Endothelial cell of umbilical vein (primary cell): ENCODE measurements around the gene CUBN. TPM values are rescaled to one million over a fixed set of nuclear protein-coding genes. Genes with fewer than 3 reads are reported as not detected.

Experiments
- BruUV-seq: library from RNA; stranded (reverse); fragments of 400-500 nt; replicated peaks from 2 replicates; lab custom pipeline; 2021; lab: Mats Ljungman, UMichigan
- CTCF ChIA-PET: fragments of 300-600, 350-600 bp; sonication (Branson Sonifier 250); formaldehyde crosslinking; loops from one replicate; lab custom pipeline; 2021; ENCODE audit warnings: antibody characterized with exemption, inconsistent platforms; lab: Charles Lee
- POLR2A ChIA-PET: fragments of 300-600, 350-600 bp; sonication (Branson Sonifier 250); formaldehyde crosslinking; loops from one replicate; lab custom pipeline; 2021; ENCODE audit warnings: antibody characterized with exemption, inconsistent platforms; lab: Charles Lee
- DNase-seq: peaks from one replicate; pipeline ENCODE4 v3.0.0-alpha.2; 2011; ENCODE audit warnings: low read depth, low spot score
- FAIRE-seq: peaks from 2 replicates; lab custom pipeline; 2011; peaks lifted over from hg19 to GRCh38; lab: Jason Lieb, UNC
- H2AFZ ChIP-seq: 2 replicates; pipeline ENCODE4 v1.6.0; 2012; ENCODE audit warnings: low read depth, low read length, control low read depth, inconsistent platforms
- H3K27ac ChIP-seq: 2 replicates; pipeline ENCODE4 v1.5.1; 2011; ENCODE audit warnings: low read depth, mild to moderate bottlenecking, control low read depth, low read length, moderate library complexity; ENCODE audit not compliant: insufficient read depth
- H3K27me3 ChIP-seq, 2 experiments: 2 replicates each; pipeline versions ENCODE4 v1.6.0 to v1.6.1; 2011; ENCODE audit warnings: low read length in 2 of 2, mixed read lengths in 1 of 2; ENCODE audit not compliant: control insufficient read depth in 2 of 2, insufficient read depth in 2 of 2
- H3K36me3 ChIP-seq, 2 experiments: 2 replicates in 1 of 2; 3 replicates in 1 of 2; pipeline ENCODE4 v1.5.1; 2011; ENCODE audit warnings: low read length in 2 of 2, mild to moderate bottlenecking in 1 of 2, moderate library complexity in 1 of 2; ENCODE audit not compliant: control insufficient read depth in 2 of 2, insufficient read depth in 2 of 2; ENCODE audit errors: extremely low read depth in 1 of 2
- H3K4me1 ChIP-seq: 3 replicates; pipeline ENCODE4 v1.5.1; 2011; ENCODE audit warnings: mild to moderate bottlenecking, low read length; ENCODE audit not compliant: control insufficient read depth, insufficient read depth; ENCODE audit errors: extremely low read depth
- H3K4me2 ChIP-seq: 2 replicates; pipeline ENCODE4 v1.6.1; 2011; ENCODE audit warnings: low read length, control low read depth, mixed read lengths; ENCODE audit not compliant: insufficient read depth
- H3K4me3 ChIP-seq, 3 experiments: fragments of 200-600 bp in 1 of 3; sonication (generic), shearing (Covaris generic) in 1 of 3; replicated peaks in 1 of 3; 2 replicates each; pipeline ENCODE4 v1.5.1; 2011 to 2016; ENCODE audit warnings: control low read depth in 3 of 3, low read length in 3 of 3, mild to moderate bottlenecking in 2 of 3, inconsistent platforms in 1 of 3, low read depth in 1 of 3, moderate library complexity in 1 of 3; ENCODE audit not compliant: insufficient read depth in 1 of 3
- H3K79me2 ChIP-seq: 2 replicates; pipeline ENCODE4 v1.6.0; 2012; ENCODE audit warnings: low read length, inconsistent platforms; ENCODE audit not compliant: control insufficient read depth, insufficient read depth
- H3K9ac ChIP-seq: replicated peaks from 2 replicates; pipeline ENCODE3; 2011; ENCODE audit warnings: low read length, control low read depth; ENCODE audit not compliant: insufficient read depth; ENCODE audit errors: extremely low read depth
- H3K9me1 ChIP-seq: replicated peaks from 3 replicates; pipeline ENCODE4 v1.6.0; 2011; ENCODE audit warnings: mild to moderate bottlenecking, low read length; ENCODE audit not compliant: control insufficient read depth, insufficient read depth; ENCODE audit errors: extremely low read depth
- H3K9me3 ChIP-seq: replicated peaks from 2 replicates; pipeline ENCODE4 v1.5.1; 2012; ENCODE audit warnings: low read length, inconsistent platforms; ENCODE audit not compliant: control insufficient read depth, insufficient read depth
- H4K20me1 ChIP-seq: replicated peaks from 2 replicates; pipeline ENCODE3; 2011; ENCODE audit warnings: mild to moderate bottlenecking, low read length; ENCODE audit not compliant: control insufficient read depth, insufficient read depth; ENCODE audit errors: extremely low read depth
- CTCF ChIP-seq, 2 donors: IDR thresholded peaks; 1 replicate in 1 of 2; 2 replicates in 1 of 2; pipeline ENCODE4 v1.5.1; 2011; ENCODE audit warnings: low read length in 2 of 2, mild to moderate bottlenecking in 2 of 2, moderate library complexity in 2 of 2, control low read depth in 1 of 2, inconsistent platforms in 1 of 2, low read depth in 1 of 2; ENCODE audit not compliant: insufficient read depth in 1 of 2; ENCODE audit errors: extremely low read depth in 1 of 2
- EZH2 ChIP-seq: IDR thresholded peaks from 2 replicates; pipeline ENCODE4 v1.6.1; 2012; ENCODE audit warnings: borderline replicate concordance, low read depth, mild to moderate bottlenecking, moderate library complexity, low read length, inconsistent platforms; ENCODE audit not compliant: severe bottlenecking
- FOS ChIP-seq: IDR thresholded peaks from 2 replicates; pipeline ENCODE4 v1.6.1; 2011; ENCODE audit warnings: mild to moderate bottlenecking, low read length, moderate library complexity, borderline replicate concordance; ENCODE audit not compliant: insufficient read depth
- GATA2 ChIP-seq: IDR thresholded peaks from 2 replicates; pipeline ENCODE4 v1.7.0; 2011; ENCODE audit warnings: low read depth, mild to moderate bottlenecking, moderate library complexity, mixed read lengths, low read length; ENCODE audit not compliant: insufficient read length, insufficient read depth
- JUN ChIP-seq: IDR thresholded peaks from 2 replicates; pipeline ENCODE4 v1.6.1; 2011; ENCODE audit warnings: borderline replicate concordance, low read depth; ENCODE audit not compliant: insufficient read length, insufficient read depth
- MAX ChIP-seq: IDR thresholded peaks from 2 replicates; pipeline ENCODE4 v1.6.1; 2011; ENCODE audit not compliant: insufficient read depth, insufficient read length
- MYC ChIP-seq: IDR thresholded peaks from one replicate; pipeline ENCODE4 v1.6.1; 2011; ENCODE audit warnings: mild to moderate bottlenecking, low read depth, low read length
- POLR2A ChIP-seq: IDR thresholded peaks from 2 replicates; pipeline ENCODE4 v1.6.1; 2012; ENCODE audit warnings: low read depth, mild to moderate bottlenecking, control low read depth, low read length
- POLR2AphosphoS5 ChIP-seq: IDR thresholded peaks from 2 replicates; pipeline ENCODE4 v1.6.1; 2012; ENCODE audit warnings: low read depth, mild to moderate bottlenecking, control low read depth, low read length, moderate library complexity; ENCODE audit not compliant: insufficient read depth
- dilution Hi-C: fragments of 300-500 bp; cut with MboI; formaldehyde crosslinking; loops from one replicate; pipeline ENCODE4 v1.15.0; 2019; ENCODE audit warnings: low sequenced_read_pairs; ENCODE audit not compliant: extremely low pct_ligation_motif_present
- intact Hi-C: fragments of 100-400 bp; cut with micrococcal nuclease; formaldehyde crosslinking; loops from one replicate; pipeline ENCODE4 v1.10.0; 2022
- polyA plus RNA-seq, 4 experiments: library from polyadenylated mRNA; depleted of rRNA in 3 of 4; stranded (reverse) in 3 of 4; unstranded in 1 of 4; fragments of >200 nt; gene quantifications; 2 replicates each; pipeline versions ENCODE4 v1.2.1 to v1.2.3, GENCODE V29; 2011 to 2012; ENCODE audit warnings: missing spikeins in 1 of 4
- total RNA-seq: library from RNA; stranded (reverse); gene quantifications from 2 replicates; pipeline ENCODE4 v1.2.3, GENCODE V29; 2021

CUBN gene
- total and polyA plus RNA-seq, 2 donors (not counting 3 experiments of a cell fraction or from before 2014, with no cell fraction given): 2.7 to 4.6 TPM

DNA sequence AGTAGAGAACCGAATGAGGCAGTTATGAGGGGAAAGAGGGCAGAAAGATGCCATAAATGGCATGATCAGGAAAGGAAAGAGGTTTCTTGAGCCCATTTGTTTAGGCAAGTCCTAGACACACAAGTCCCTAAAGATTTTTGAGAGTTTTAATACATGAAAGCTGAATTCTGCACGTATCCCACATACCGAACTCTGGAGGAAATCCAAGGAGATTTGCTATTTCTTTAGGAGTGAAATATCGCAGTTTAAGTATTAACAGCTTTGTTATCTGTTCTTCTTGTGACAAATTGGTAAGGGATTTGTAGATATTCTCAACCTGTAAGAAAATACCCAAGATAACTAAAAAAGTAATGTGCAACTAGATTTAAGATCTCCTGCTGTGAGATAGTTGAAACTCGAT is 23.7 kb upstream of the CUBN start:
- no peak for TF ChIP-seq POLR2A
- no peak for TF ChIP-seq JUN
- TF ChIP-seq POLR2AphosphoS5: no peak
- no peak for TF ChIP-seq MAX
- no peak for TF ChIP-seq CTCF (IDR thresholded peaks at IDR 0.05; ENCODE audit: extremely low read depth in 1 of 2, insufficient read depth in 1 of 2, low read depth in 1 of 2, low read length in 2 of 2)
- no peak for TF ChIP-seq MYC
- TF ChIP-seq GATA2: no peak
- no peak for TF ChIP-seq FOS
- TF ChIP-seq EZH2: no peak
- ChIA-PET POLR2A (no interaction called here), CTCF (interaction anchor here (1.4 kb wide), 1 partner anchor 15 kb away, joined by 3 read pairs; no protein-coding TSS in a partner anchor)
- DNase-seq (no peak), FAIRE-seq (no peak)
- no peak overlapping the region for H3K27ac ChIP-seq
- no peaks in the 10 kb centered on the region for H3K36me3 ChIP-seq
- H3K79me2 ChIP-seq: no peaks in the 10 kb centered on the region
- BruUV-seq: no TSS peak
- no peaks in the 10 kb centered on the region for H4K20me1 ChIP-seq
- no peak overlapping the region for H2AFZ ChIP-seq
- H3K27me3 ChIP-seq: no peaks in the 10 kb centered on the region
- H3K4me1 ChIP-seq: no peaks in the 10 kb centered on the region
- no peak overlapping the region for H3K9ac ChIP-seq
- no peaks in the 10 kb centered on the region for H3K9me3 ChIP-seq
- H3K9me1 ChIP-seq: no peaks in the 10 kb centered on the region
- dilution Hi-C loops: no loop called here
- H3K4me3 ChIP-seq: no peak overlapping the region
- intact Hi-C loops: no loop called here
- H3K4me2 ChIP-seq: no peak overlapping the region
